Measurements from ENCODE around the gene DENND10. TPM values are rescaled to one million over a fixed set of nuclear protein-coding genes. Genes with fewer than 3 reads are reported as not detected.

DENND10 gene
- total and polyA plus RNA-seq, 2 donors (not counting 3 experiments of a cell fraction or from before 2014, with no cell fraction given): 39.1 to 50.1 TPM

- Histone ChIP-seq H3K9ac (replicated peaks; ENCODE audit: extremely low read depth, insufficient read depth, low read length) (no peak overlapping the region), H2AFZ (ENCODE audit: low read depth, low read length) (no peak overlapping the region), H3K79me2 (ENCODE audit: control insufficient read depth, insufficient read depth, low read length) (no peaks in the 10 kb centered on the region), H3K9me1 (replicated peaks; ENCODE audit: control insufficient read depth, extremely low read depth, insufficient read depth, low read length) (no peaks in the 10 kb centered on the region), H4K20me1 (replicated peaks; ENCODE audit: control insufficient read depth, extremely low read depth, insufficient read depth, low read length) (no peaks in the 10 kb centered on the region), H3K4me1 (ENCODE audit: control insufficient read depth, extremely low read depth, insufficient read depth, low read length) (no peaks in the 10 kb centered on the region), H3K36me3 (ENCODE audit: control insufficient read depth in 2 of 2, extremely low read depth in 1 of 2, insufficient read depth in 2 of 2, low read length in 2 of 2) (no peaks in the 10 kb centered on the region), H3K27me3 (ENCODE audit: control insufficient read depth in 2 of 2, insufficient read depth in 2 of 2, low read length in 2 of 2) (no peaks in the 10 kb centered on the region), H3K9me3 (replicated peaks; ENCODE audit: control insufficient read depth, insufficient read depth, low read length) (no peaks in the 10 kb centered on the region), H3K27ac (ENCODE audit: insufficient read depth, low read depth, low read length) (no peak overlapping the region), H3K4me3 (replicated peaks in 1 of 3; ENCODE audit: insufficient read depth in 1 of 3, low read depth in 1 of 3, low read length in 3 of 3) (no peak overlapping the region), H3K4me2 (ENCODE audit: insufficient read depth, low read length) (no peak overlapping the region)
- POLR2A ChIA-PET: no interaction called here
- CTCF ChIA-PET: no interaction called here
- TF ChIP-seq FOS (IDR thresholded peaks at IDR 0.05; ENCODE audit: borderline replicate concordance, insufficient read depth, low read length): no peak
- TF ChIP-seq JUN (IDR thresholded peaks at IDR 0.05; ENCODE audit: borderline replicate concordance, insufficient read depth, insufficient read length, low read depth): no peak
- TF ChIP-seq MYC (IDR thresholded peaks at IDR 0.05; ENCODE audit: low read depth, low read length): no peak
- no peak for TF ChIP-seq POLR2A (IDR thresholded peaks at IDR 0.05; ENCODE audit: low read depth, low read length)
- TF ChIP-seq MAX (IDR thresholded peaks at IDR 0.05; ENCODE audit: insufficient read depth, insufficient read length): no peak
- TF ChIP-seq POLR2AphosphoS5 (IDR thresholded peaks at IDR 0.05; ENCODE audit: insufficient read depth, low read depth, low read length): no peak
- TF ChIP-seq EZH2 (IDR thresholded peaks at IDR 0.05; ENCODE audit: borderline replicate concordance, low read depth, low read length, severe bottlenecking): no peak
- no peak for TF ChIP-seq CTCF (IDR thresholded peaks at IDR 0.05; ENCODE audit: extremely low read depth in 1 of 2, insufficient read depth in 1 of 2, low read depth in 1 of 2, low read length in 2 of 2)
- DNase-seq (ENCODE audit: low read depth, low spot score) (no peak), FAIRE-seq (no peak)
- dilution Hi-C loops (cut with MboI; ENCODE audit: extremely low pct_ligation_motif_present, low sequenced_read_pairs) (no loop called here), intact Hi-C loops (cut with micrococcal nuclease) (no loop called here)
- no TSS peak for BruUV-seq (replicated peaks)
Observed at GRCh38 chr10:119143657-119144056, 39.7 kb downstream of the DENND10 start.
